K562 (cell line): Measurements from ENCODE around the gene COLQ. TPM values are rescaled to one million over a fixed set of nuclear protein-coding genes. Genes with fewer than 3 reads are reported as not detected.

Experiments used
- ATAC-seq: fragments of 200-7000 bp; cut with Tn5 transposase; 3 replicates; pipeline ENCODE4 v1.9.1; 2020; ENCODE audit warnings: moderate library complexity
- BruUV-seq: library from RNA; stranded (reverse); fragments of 400-500 nt; replicated peaks from 2 replicates; lab custom pipeline; 2021; lab: Mats Ljungman, UMichigan
- CTCF ChIA-PET: fragments of 300-600 bp; formaldehyde crosslinking; extraction: SDS; loops from one replicate; lab custom pipeline; 2021; ENCODE audit warnings: low intra/inter-chr PET ratio; lab: Yijun Ruan, JAX
- POLR2A ChIA-PET: fragments of 300-600, 350-650 bp; sonication (Branson Sonifier 250); formaldehyde crosslinking; extraction: SDS; loops from one replicate; lab custom pipeline; 2021; ENCODE audit warnings: antibody characterized with exemption, inconsistent platforms; lab: Yijun Ruan, JAX
- DNase-seq, 4 experiments: peaks; one replicate each; pipeline versions ENCODE4 v3.0.0 to v3.0.0-alpha.2; 2011 to 2018; ENCODE audit warnings: low spot score in 3 of 4, mixed read lengths in 3 of 4; ENCODE audit errors: extremely low read depth in 1 of 4
- FAIRE-seq: peaks from 2 replicates; lab custom pipeline; 2011; peaks lifted over from hg19 to GRCh38; lab: Jason Lieb, UNC
- H2AFZ ChIP-seq: 2 replicates; pipeline ENCODE4 v1.6.0; 2011; ENCODE audit warnings: low read depth, low read length, control low read depth, inconsistent platforms
- H3K27ac ChIP-seq: fragments of 200-600 bp; 3 replicates; pipeline ENCODE4 v1.8.0; 2011; ENCODE audit warnings: low read depth, mild to moderate bottlenecking, control low read depth, inconsistent platforms, low read length, moderate library complexity, mixed read lengths; ENCODE audit errors: extremely low read depth
- H3K27me3 ChIP-seq, 2 experiments: fragments of 300-600 bp in 1 of 2; 2 replicates in 1 of 2; 3 replicates in 1 of 2; pipeline versions ENCODE4 v1.6.0 to v1.8.0; 2011; ENCODE audit warnings: inconsistent platforms in 2 of 2, low read length in 2 of 2, mild to moderate bottlenecking in 1 of 2, mixed read lengths in 1 of 2, moderate library complexity in 1 of 2; ENCODE audit not compliant: control insufficient read depth in 2 of 2, insufficient read depth in 2 of 2
- H3K36me3 ChIP-seq: fragments of 300-600 bp; 3 replicates; pipeline ENCODE4 v1.8.0; 2011; ENCODE audit warnings: mild to moderate bottlenecking, low read length, inconsistent platforms; ENCODE audit not compliant: control insufficient read depth, insufficient read depth
- H3K4me1 ChIP-seq, 2 experiments: fragments of 200-600 bp in 1 of 2; replicated peaks in 1 of 2; 2 replicates in 1 of 2; 3 replicates in 1 of 2; pipeline versions ENCODE4 v1.5.1 to v1.8.0; 2011; ENCODE audit warnings: inconsistent platforms in 2 of 2, low read length in 2 of 2, mild to moderate bottlenecking in 1 of 2, mixed read lengths in 1 of 2, moderate library complexity in 1 of 2; ENCODE audit not compliant: control insufficient read depth in 2 of 2, insufficient read depth in 2 of 2
- H3K4me2 ChIP-seq: 2 replicates; pipeline ENCODE4 v1.6.1; 2011; ENCODE audit warnings: low read length, control low read depth, inconsistent platforms, mixed read lengths; ENCODE audit not compliant: insufficient read depth
- H3K4me3 ChIP-seq: fragments of 200-600 bp; sonication (generic), shearing (Covaris generic); 2 replicates; pipeline ENCODE4 v1.5.1; 2016; ENCODE audit warnings: control low read depth, inconsistent platforms
- H3K79me2 ChIP-seq: fragments of 200-600 bp; 3 replicates; pipeline ENCODE4 v1.8.0; 2011; ENCODE audit warnings: low read length, inconsistent platforms; ENCODE audit not compliant: control insufficient read depth, insufficient read depth
- H3K9ac ChIP-seq, 2 experiments: 2 replicates each; pipeline versions ENCODE4 v1.6.0 to v1.6.1; 2011; ENCODE audit warnings: low read depth in 2 of 2, low read length in 2 of 2, control low read depth in 1 of 2, inconsistent platforms in 1 of 2, mild to moderate bottlenecking in 1 of 2, mixed read lengths in 1 of 2; ENCODE audit not compliant: insufficient read depth in 1 of 2
- H3K9me1 ChIP-seq: one replicate; pipeline ENCODE4 v1.6.0; 2011; ENCODE audit warnings: inconsistent platforms, mild to moderate bottlenecking, low read length, moderate library complexity; ENCODE audit not compliant: control insufficient read depth, insufficient read depth
- H3K9me3 ChIP-seq: replicated peaks from 2 replicates; pipeline ENCODE4 v1.5.1; 2011; ENCODE audit warnings: low read depth, low read length, inconsistent platforms; ENCODE audit not compliant: control insufficient read depth, insufficient read depth
- H4K20me1 ChIP-seq: replicated peaks from 2 replicates; pipeline ENCODE4 v1.6.1; 2011; ENCODE audit warnings: low read length, inconsistent platforms, mixed read lengths; ENCODE audit not compliant: control insufficient read depth, insufficient read depth
- DNMT1 ChIP-seq: fragments of 450-650 bp; IDR thresholded peaks from 2 replicates; pipeline ENCODE4 v1.6.1; 2016; ENCODE audit warnings: antibody characterized with exemption, mild to moderate bottlenecking
- LCOR ChIP-seq: sonication (generic); formaldehyde crosslinking; IDR thresholded peaks from 2 replicates; pipeline ENCODE4 v1.8.0; 2022; ENCODE audit warnings: mild to moderate bottlenecking, missing genetic modification reagents
- SAP30 ChIP-seq: fragments of 200-600 bp; sonication (generic); IDR thresholded peaks from 2 replicates; pipeline ENCODE4 v1.6.1; 2012; ENCODE audit warnings: borderline replicate concordance, low read depth, mild to moderate bottlenecking, moderate library complexity, low read length, control low read depth, inconsistent platforms; ENCODE audit not compliant: insufficient read depth, poor library complexity, severe bottlenecking
- TGIF2 ChIP-seq: sonication (generic); formaldehyde crosslinking; IDR thresholded peaks from 2 replicates; pipeline ENCODE4 v1.8.1; 2022; ENCODE audit warnings: mild to moderate bottlenecking, missing genetic modification reagents, moderate library complexity
- ZNF12 ChIP-seq: sonication (generic); formaldehyde crosslinking; IDR thresholded peaks from 2 replicates; pipeline ENCODE4 v1.4.0; 2020; ENCODE audit warnings: mild to moderate bottlenecking, missing genetic modification reagents
- ZNF146 ChIP-seq: IDR thresholded peaks from one replicate; pipeline ENCODE4 v1.6.1; 2018; ENCODE audit warnings: missing compliant biosample characterization; ENCODE audit not compliant: unreplicated experiment
- ZNF561 ChIP-seq: fragments of 450-650 bp; formaldehyde crosslinking; conservative IDR thresholded peaks from 2 replicates; pipeline ENCODE4 v1.4.0; 2020; ENCODE audit warnings: mild to moderate bottlenecking, moderate library complexity
- ZNF589 ChIP-seq: fragments of 200-800 bp; sonication (Bioruptor generic); IDR thresholded peaks from 2 replicates; pipeline ENCODE4 v1.6.1; 2016; ENCODE audit warnings: low read depth, missing genetic modification characterization, missing compliant biosample characterization
- WGBS: fragments of 100-300 bp; shearing (Covaris generic); methylation state at CpG from one replicate; pipeline ENCODE4 v1.1.6; 2016; ENCODE audit warnings: low coverage, mixed read lengths; ENCODE audit not compliant: insufficient coverage; ENCODE audit errors: missing lambda C conversion rate; 5-methylcytosine and 5-hydroxymethylcytosine counted together
- in situ Hi-C: fragments of 300-500 bp; cut with MboI; formaldehyde crosslinking; loops from 4 replicates; pipeline ENCODE4 v1.15.0; 2018; ENCODE audit warnings: inconsistent platforms, mixed read lengths
- intact Hi-C: fragments of 100-400 bp; cut with micrococcal nuclease; formaldehyde crosslinking; loops from 2 replicates; pipeline ENCODE4 v1.14.2; 2022
- polyA plus RNA-seq, 8 experiments: library from polyadenylated mRNA; depleted of rRNA in 4 of 8; stranded (reverse) in 5 of 8; unstranded in 3 of 8; fragments of >200 nt; fragmentation: Nextera tagmentation in 2 of 8; fragmentation: Illumina TruSeq in 1 of 8; extraction: Ambion mirVana in 2 of 8; extraction: Trizol in 1 of 8; gene quantifications; 2 replicates each; pipeline versions ENCODE4 v1.2.1 to v1.2.3, GENCODE V29; 2011 to 2014; ENCODE audit warnings: inconsistent platforms in 1 of 8, missing spikeins in 1 of 8
- total RNA-seq, 7 experiments: library from RNA; depleted of rRNA in 6 of 7; stranded (reverse); fragments of >200 nt in 6 of 7; fragmentation: Illumina TruSeq in 2 of 7; extraction: Trizol in 2 of 7; gene quantifications; 2 replicates each; pipeline versions ENCODE4 v1.2.1 to v1.2.3, GENCODE V29; 2011 to 2021; ENCODE audit warnings: low replicate concordance in 1 of 7
- TF ChIP-seq, protein P1 (sequence below): fragments of 150-350 bp; IDR thresholded peaks from 2 replicates; pipeline ENCODE4 v1.6.1; 2014; ENCODE audit warnings: low read depth, mild to moderate bottlenecking, low read length, borderline replicate concordance
- TF ChIP-seq, protein P2 (sequence below), 2 experiments: fragments of 450-650 bp in 1 of 2; sonication (generic) in 1 of 2; formaldehyde crosslinking in 1 of 2; IDR thresholded peaks; 2 replicates each; pipeline versions ENCODE4 v1.7.1 to v1.9.0; 2016 to 2022; ENCODE audit warnings: inconsistent platforms in 1 of 2, mild to moderate bottlenecking in 1 of 2, missing genetic modification reagents in 1 of 2

Gene COLQ
- total and polyA plus RNA-seq, 9 of the 15 experiments (the other 6 are each of a cell fraction or from before 2014, with no cell fraction given), result 0.04 to 0.36 (median 0.27) TPM; not detected in 4

DNA sequence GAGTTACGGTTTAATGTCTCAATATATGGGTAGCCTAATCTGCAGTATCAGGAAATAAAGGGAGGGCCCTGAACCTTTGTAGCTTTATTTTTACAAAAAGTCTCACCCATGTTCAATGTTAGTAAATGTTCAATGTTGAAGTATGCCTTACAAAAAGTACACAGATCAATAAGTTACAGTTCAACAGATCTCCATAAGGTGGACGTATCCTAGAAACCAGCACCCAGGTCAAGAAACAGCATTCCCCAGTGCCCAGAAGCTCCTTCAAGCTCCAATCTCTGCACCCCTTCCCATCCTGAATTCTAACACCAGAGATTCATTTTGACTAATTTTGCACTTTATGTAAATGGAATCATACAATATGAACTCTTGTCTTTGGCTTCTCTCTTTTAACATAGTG is 31.3 kb downstream of the COLQ start:
- ChIA-PET CTCF (no interaction called here), POLR2A (interaction anchor here (1.0 to 1.2 kb wide), 2 partner anchors 60 to 111 kb away, joined by 3 to 4 read pairs; partner anchors contain the start of genes BTD and HACL1)
- Histone ChIP-seq H3K9ac (no peak overlapping the region), H3K4me2 (no peak overlapping the region), H3K36me3 (no peaks in the 10 kb centered on the region), H3K79me2 (no peaks in the 10 kb centered on the region), H3K9me1 (no peaks in the 10 kb centered on the region), H3K27me3 (peaks cover 33 to 69% of the 10 kb centered on the region in 2 experiments), H3K4me1 (no peaks in the 10 kb centered on the region), H3K27ac (no peak overlapping the region), H3K4me3 (no peak overlapping the region), H3K9me3 (no peaks in the 10 kb centered on the region), H4K20me1 (no peaks in the 10 kb centered on the region), H2AFZ (no peak overlapping the region)
- intact Hi-C loops, result no loop called here
- DNase-seq (no peak), ATAC-seq (no peak), FAIRE-seq (no peak)
- WGBS, result 7% methylated on average over 2 of the region's 2 CpGs
- in situ Hi-C loops, result no loop called here
- BruUV-seq, result no TSS peak
- TF ChIP-seq, protein P1, sequence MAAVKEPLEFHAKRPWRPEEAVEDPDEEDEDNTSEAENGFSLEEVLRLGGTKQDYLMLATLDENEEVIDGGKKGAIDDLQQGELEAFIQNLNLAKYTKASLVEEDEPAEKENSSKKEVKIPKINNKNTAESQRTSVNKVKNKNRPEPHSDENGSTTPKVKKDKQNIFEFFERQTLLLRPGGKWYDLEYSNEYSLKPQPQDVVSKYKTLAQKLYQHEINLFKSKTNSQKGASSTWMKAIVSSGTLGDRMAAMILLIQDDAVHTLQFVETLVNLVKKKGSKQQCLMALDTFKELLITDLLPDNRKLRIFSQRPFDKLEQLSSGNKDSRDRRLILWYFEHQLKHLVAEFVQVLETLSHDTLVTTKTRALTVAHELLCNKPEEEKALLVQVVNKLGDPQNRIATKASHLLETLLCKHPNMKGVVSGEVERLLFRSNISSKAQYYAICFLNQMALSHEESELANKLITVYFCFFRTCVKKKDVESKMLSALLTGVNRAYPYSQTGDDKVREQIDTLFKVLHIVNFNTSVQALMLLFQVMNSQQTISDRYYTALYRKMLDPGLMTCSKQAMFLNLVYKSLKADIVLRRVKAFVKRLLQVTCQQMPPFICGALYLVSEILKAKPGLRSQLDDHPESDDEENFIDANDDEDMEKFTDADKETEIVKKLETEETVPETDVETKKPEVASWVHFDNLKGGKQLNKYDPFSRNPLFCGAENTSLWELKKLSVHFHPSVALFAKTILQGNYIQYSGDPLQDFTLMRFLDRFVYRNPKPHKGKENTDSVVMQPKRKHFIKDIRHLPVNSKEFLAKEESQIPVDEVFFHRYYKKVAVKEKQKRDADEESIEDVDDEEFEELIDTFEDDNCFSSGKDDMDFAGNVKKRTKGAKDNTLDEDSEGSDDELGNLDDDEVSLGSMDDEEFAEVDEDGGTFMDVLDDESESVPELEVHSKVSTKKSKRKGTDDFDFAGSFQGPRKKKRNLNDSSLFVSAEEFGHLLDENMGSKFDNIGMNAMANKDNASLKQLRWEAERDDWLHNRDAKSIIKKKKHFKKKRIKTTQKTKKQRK, result no peak
- no peak for TF ChIP-seq LCOR (CRISPR knock-in tag)
- no peak for TF ChIP-seq SAP30
- no peak for TF ChIP-seq TGIF2 (CRISPR knock-in tag)
- no peak for TF ChIP-seq ZNF561
- no peak for TF ChIP-seq ZNF589 (CRISPR knock-in tag)
- no peak for TF ChIP-seq DNMT1
- no peak for TF ChIP-seq ZNF12 (CRISPR knock-in tag)
- TF ChIP-seq ZNF146 (CRISPR knock-in tag), result no peak
- TF ChIP-seq, protein P2, sequence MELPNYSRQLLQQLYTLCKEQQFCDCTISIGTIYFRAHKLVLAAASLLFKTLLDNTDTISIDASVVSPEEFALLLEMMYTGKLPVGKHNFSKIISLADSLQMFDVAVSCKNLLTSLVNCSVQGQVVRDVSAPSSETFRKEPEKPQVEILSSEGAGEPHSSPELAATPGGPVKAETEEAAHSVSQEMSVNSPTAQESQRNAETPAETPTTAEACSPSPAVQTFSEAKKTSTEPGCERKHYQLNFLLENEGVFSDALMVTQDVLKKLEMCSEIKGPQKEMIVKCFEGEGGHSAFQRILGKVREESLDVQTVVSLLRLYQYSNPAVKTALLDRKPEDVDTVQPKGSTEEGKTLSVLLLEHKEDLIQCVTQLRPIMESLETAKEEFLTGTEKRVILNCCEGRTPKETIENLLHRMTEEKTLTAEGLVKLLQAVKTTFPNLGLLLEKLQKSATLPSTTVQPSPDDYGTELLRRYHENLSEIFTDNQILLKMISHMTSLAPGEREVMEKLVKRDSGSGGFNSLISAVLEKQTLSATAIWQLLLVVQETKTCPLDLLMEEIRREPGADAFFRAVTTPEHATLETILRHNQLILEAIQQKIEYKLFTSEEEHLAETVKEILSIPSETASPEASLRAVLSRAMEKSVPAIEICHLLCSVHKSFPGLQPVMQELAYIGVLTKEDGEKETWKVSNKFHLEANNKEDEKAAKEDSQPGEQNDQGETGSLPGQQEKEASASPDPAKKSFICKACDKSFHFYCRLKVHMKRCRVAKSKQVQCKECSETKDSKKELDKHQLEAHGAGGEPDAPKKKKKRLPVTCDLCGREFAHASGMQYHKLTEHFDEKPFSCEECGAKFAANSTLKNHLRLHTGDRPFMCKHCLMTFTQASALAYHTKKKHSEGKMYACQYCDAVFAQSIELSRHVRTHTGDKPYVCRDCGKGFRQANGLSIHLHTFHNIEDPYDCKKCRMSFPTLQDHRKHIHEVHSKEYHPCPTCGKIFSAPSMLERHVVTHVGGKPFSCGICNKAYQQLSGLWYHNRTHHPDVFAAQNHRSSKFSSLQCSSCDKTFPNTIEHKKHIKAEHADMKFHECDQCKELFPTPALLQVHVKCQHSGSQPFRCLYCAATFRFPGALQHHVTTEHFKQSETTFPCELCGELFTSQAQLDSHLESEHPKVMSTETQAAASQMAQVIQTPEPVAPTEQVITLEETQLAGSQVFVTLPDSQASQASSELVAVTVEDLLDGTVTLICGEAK (IDR thresholded peaks at IDR 0.05), result no peak
- TF ChIP-seq, protein P2 (CRISPR knock-in tag; IDR thresholded peaks at IDR 0.05), result no peak
